CD4-positive, alpha-beta T cell (primary cell): ENCODE data around the gene CYP2A13. TPM values are rescaled to one million over a fixed set of nuclear protein-coding genes. Genes with fewer than 3 reads are reported as not detected.
A peak's percentile ranks its signal among the peaks of the same experiment; 100 is the strongest.

ENCODE experiments used
- ATAC-seq: fragments of 200-7000 bp; cut with Tn5 transposase; one replicate; pipeline ENCODE4 v1.10.0; 2022; ENCODE audit warnings: mild to moderate bottlenecking; ENCODE audit not compliant: poor library complexity
- CTCF ChIA-PET: fragments of 350-600 bp; sonication (Branson Sonifier 250); formaldehyde crosslinking; loops from one replicate; lab custom pipeline; 2021; ENCODE audit warnings: antibody characterized with exemption, inconsistent platforms; lab: Charles Lee
- POLR2A ChIA-PET: fragments of 350-600 bp; sonication (Branson Sonifier 250); formaldehyde crosslinking; loops from one replicate; lab custom pipeline; 2021; ENCODE audit warnings: antibody characterized with exemption, inconsistent platforms; lab: Charles Lee
- DNase-seq, 14 experiments: peaks; one replicate each; pipeline ENCODE4 v3.0.0-alpha.2; 2013 to 2020; ENCODE audit warnings: mixed read lengths in 2 of 14
- H3K27ac ChIP-seq, 2 donors: one replicate each; pipeline versions ENCODE4 v1.5.1 to v1.7.0; 2013; ENCODE audit warnings: low read length in 2 of 2, low read depth in 1 of 2, mild to moderate bottlenecking in 1 of 2
- H3K27me3 ChIP-seq, 2 experiments: 1 replicate in 1 of 2; 2 replicates in 1 of 2; pipeline versions ENCODE4 v1.6.1 to v1.7.0; 2013; ENCODE audit warnings: low read length in 2 of 2, control low read depth in 1 of 2, mild to moderate bottlenecking in 1 of 2, moderate library complexity in 1 of 2; ENCODE audit not compliant: insufficient read depth in 2 of 2, control insufficient read depth in 1 of 2
- H3K36me3 ChIP-seq: one replicate; pipeline ENCODE4 v1.6.1; 2013; ENCODE audit warnings: low read length, control low read depth; ENCODE audit not compliant: insufficient read depth
- H3K4me1 ChIP-seq: one replicate; pipeline ENCODE4 v1.6.1; 2013; ENCODE audit warnings: low read length, control low read depth; ENCODE audit not compliant: insufficient read depth
- H3K4me3 ChIP-seq: one replicate; pipeline ENCODE4 v1.5.1; 2013; ENCODE audit warnings: mild to moderate bottlenecking, low read length, moderate library complexity
- H3K9me3 ChIP-seq, 2 experiments: 1 replicate in 1 of 2; 2 replicates in 1 of 2; pipeline versions ENCODE4 v1.6.1 to v1.7.0; 2013; ENCODE audit warnings: low read length in 2 of 2, mild to moderate bottlenecking in 2 of 2, control low read depth in 1 of 2, moderate library complexity in 1 of 2; ENCODE audit not compliant: control insufficient read depth in 1 of 2, insufficient read depth in 1 of 2
- H3K27ac Mint-ChIP-seq: one replicate; pipeline ENCODE4 v1.8.0; 2020; ENCODE audit warnings: mixed read lengths
- H3K27me3 Mint-ChIP-seq: one replicate; pipeline ENCODE4 v1.8.0; 2021; ENCODE audit warnings: mixed read lengths
- H3K36me3 Mint-ChIP-seq: one replicate; pipeline ENCODE4 v1.8.0; 2021; ENCODE audit warnings: low read depth, mixed read lengths
- H3K4me1 Mint-ChIP-seq: one replicate; pipeline ENCODE4 v1.8.0; 2021; ENCODE audit warnings: low read depth, mixed read lengths
- H3K4me3 Mint-ChIP-seq: one replicate; pipeline ENCODE4 v1.8.0; 2020; ENCODE audit warnings: mild to moderate bottlenecking, mixed read lengths
- H3K9me3 Mint-ChIP-seq: one replicate; pipeline ENCODE4 v1.8.0; 2020; ENCODE audit warnings: mixed read lengths
- CTCF ChIP-seq: fragments of 200-600 bp; IDR thresholded peaks from one replicate; pipeline ENCODE4 v1.8.0; 2022; ENCODE audit warnings: antibody characterized with exemption, mild to moderate bottlenecking
- intact Hi-C, 2 experiments: fragments of 100-400 bp; cut with DNase I in 1 of 2; cut with micrococcal nuclease in 1 of 2; formaldehyde crosslinking; loops; one replicate each; pipeline versions ENCODE4 v1.15.1 to v1.9.0; 2023 to 2025; cut with DNase I, micrococcal nuclease
- total RNA-seq, 174 experiments: library from RNA in 2 of 174; stranded (reverse) in 2 of 174; gene quantifications; one replicate each; pipeline ENCODE4 v1.2.3 and lab custom pipeline; 2021 to 2026

Gene CYP2A13
- total RNA-seq, 2 experiments from 2014 or later, result not detected

GRCh38 chr19:41089959-41090358, 1.7 kb downstream of the CYP2A13 start:
- no peaks in the 10 kb centered on the region for H3K9me3 ChIP-seq
- Mint-ChIP-seq H3K27ac (no peak overlapping the region), H3K36me3 (no peaks in the 10 kb centered on the region), H3K27me3 (peaks cover 94% of the 10 kb centered on the region), H3K4me1 (no peaks in the 10 kb centered on the region), H3K9me3 (no peaks in the 10 kb centered on the region), H3K4me3 (peak overlapping the region; percentile 49)
- peak in 1 of 14 experiments; percentile 13 for DNase-seq
- peaks cover 24 to 28% of the 10 kb centered on the region in 2 experiments for H3K27me3 ChIP-seq
- no peak overlapping the region for H3K27ac ChIP-seq
- intact Hi-C loops, result no loop called here
- no peak for TF ChIP-seq CTCF
- H3K4me3 ChIP-seq, result no peak overlapping the region
- ChIA-PET CTCF (no interaction called here), POLR2A (no interaction called here)
- no peak for ATAC-seq
- H3K36me3 ChIP-seq, result no peaks in the 10 kb centered on the region
- H3K4me1 ChIP-seq, result peaks cover 3% of the 10 kb centered on the region

- Histone ChIP-seq H3K36me3 (no peaks in the 10 kb centered on the region), H3K27me3 (peaks cover 7 to 17% of the 10 kb centered on the region in 2 experiments), H3K9me3 (no peaks in the 10 kb centered on the region), H3K4me3 (no peak overlapping the region), H3K27ac (no peak overlapping the region), H3K4me1 (no peaks in the 10 kb centered on the region)
- ATAC-seq (peak; percentile 66), DNase-seq (peak in 1 of 14 experiments; percentile 24)
- no peaks in the 10 kb centered on the region for H3K36me3 Mint-ChIP-seq
- CTCF ChIA-PET, result no interaction called here
- H3K4me1 Mint-ChIP-seq, result no peaks in the 10 kb centered on the region
- POLR2A ChIA-PET, result no interaction called here
- H3K27ac Mint-ChIP-seq, result no peak overlapping the region
- no peak for TF ChIP-seq CTCF
- peaks cover 3% of the 10 kb centered on the region for H3K9me3 Mint-ChIP-seq
- H3K27me3 Mint-ChIP-seq, result peaks cover 78% of the 10 kb centered on the region
- no peak overlapping the region for H3K4me3 Mint-ChIP-seq
- intact Hi-C loops, result no loop called here
These were observed 7.5 kb downstream of the CYP2A13 start for GRCh38 chr19:41095703-41096102.

- no peak overlapping the region for H3K4me3 Mint-ChIP-seq
- CTCF ChIA-PET, result no interaction called here
- H3K4me1 Mint-ChIP-seq, result no peaks in the 10 kb centered on the region
- no peaks in the 10 kb centered on the region for H3K9me3 ChIP-seq
- H3K36me3 ChIP-seq, result no peaks in the 10 kb centered on the region
- no peak for TF ChIP-seq CTCF
- no peak overlapping the region for H3K27ac Mint-ChIP-seq
- no peak overlapping the region for H3K4me3 ChIP-seq
- POLR2A ChIA-PET, result no interaction called here
- peak in 2 of 14 experiments; percentile 29 for DNase-seq
- H3K36me3 Mint-ChIP-seq, result no peaks in the 10 kb centered on the region
- H3K27ac ChIP-seq, result no peak overlapping the region
- H3K27me3 ChIP-seq, result peaks cover 4 to 15% of the 10 kb centered on the region in 2 experiments
- H3K27me3 Mint-ChIP-seq, result peaks cover 76% of the 10 kb centered on the region
- intact Hi-C loops, result no loop called here
- H3K4me1 ChIP-seq, result no peaks in the 10 kb centered on the region
- ATAC-seq, result no peak
- H3K9me3 Mint-ChIP-seq, result peaks cover 3% of the 10 kb centered on the region
These were observed 8.1 kb downstream of the CYP2A13 start for GRCh38 chr19:41096353-41096752.
